Keratinocyte (primary cell): ENCODE results near the gene HMGCS1. TPM values are rescaled to one million over a fixed set of nuclear protein-coding genes. Genes with fewer than 3 reads are reported as not detected.
"Not testable (repeated sequence)": the region's sequence is repeated elsewhere in the genome, so short reads cannot be mapped to it uniquely, and the experiment has no call there.

ENCODE experiments used
- DNase-seq: peaks from one replicate; pipeline ENCODE4 v3.0.0-alpha.2; 2011; ENCODE audit warnings: low read depth, missing footprints, low spot score
- FAIRE-seq: peaks from 2 replicates; lab custom pipeline; 2011; peaks lifted over from hg19 to GRCh38; lab: Jason Lieb, UNC
- H2AFZ ChIP-seq: 2 replicates; pipeline ENCODE4 v1.6.0; 2012; ENCODE audit warnings: low read length, control low read depth, inconsistent platforms; ENCODE audit not compliant: control insufficient read depth
- H3K27ac ChIP-seq: 2 replicates; pipeline ENCODE4 v1.5.1; 2011; ENCODE audit warnings: low read length; ENCODE audit not compliant: control insufficient read depth, insufficient read depth
- H3K27me3 ChIP-seq: 3 replicates; pipeline ENCODE4 v1.6.0; 2011; ENCODE audit warnings: low read length; ENCODE audit not compliant: control insufficient read depth, insufficient read depth; ENCODE audit errors: extremely low read depth
- H3K36me3 ChIP-seq, 2 experiments: 2 replicates in 1 of 2; 3 replicates in 1 of 2; pipeline ENCODE4 v1.5.1; 2011; ENCODE audit warnings: low read length in 2 of 2, mild to moderate bottlenecking in 1 of 2; ENCODE audit not compliant: control insufficient read depth in 2 of 2, insufficient read depth in 2 of 2; ENCODE audit errors: extremely low read depth in 1 of 2
- H3K4me1 ChIP-seq: 3 replicates; pipeline ENCODE4 v1.5.1; 2011; ENCODE audit warnings: low read length; ENCODE audit not compliant: control insufficient read depth, insufficient read depth; ENCODE audit errors: extremely low read depth
- H3K4me2 ChIP-seq: 3 replicates; pipeline ENCODE4 v1.6.0; 2011; ENCODE audit warnings: low read depth, low read length; ENCODE audit not compliant: control insufficient read depth, insufficient read depth; ENCODE audit errors: extremely low read depth
- H3K4me3 ChIP-seq, 3 experiments: fragments of 200-600 bp in 1 of 3; sonication (generic) in 1 of 3; 2 replicates in 2 of 3; 3 replicates in 1 of 3; pipeline ENCODE4 v1.5.1; 2011 to 2016; ENCODE audit warnings: low read length in 3 of 3, mild to moderate bottlenecking in 3 of 3, control low read depth in 2 of 3, inconsistent platforms in 1 of 3, low read depth in 1 of 3, mixed read lengths in 1 of 3, mixed run types in 1 of 3, moderate library complexity in 1 of 3; ENCODE audit not compliant: control insufficient read depth in 2 of 3, insufficient read depth in 2 of 3; ENCODE audit errors: extremely low read depth in 1 of 3
- H3K79me2 ChIP-seq: 2 replicates; pipeline ENCODE4 v1.6.0; 2012; ENCODE audit warnings: low read length; ENCODE audit not compliant: control insufficient read depth, insufficient read depth
- H3K9ac ChIP-seq: 3 replicates; pipeline ENCODE4 v1.6.0; 2011; ENCODE audit warnings: low read length; ENCODE audit not compliant: control insufficient read depth, insufficient read depth; ENCODE audit errors: extremely low read depth
- H3K9me1 ChIP-seq: 3 replicates; pipeline ENCODE4 v1.6.0; 2011; ENCODE audit warnings: low read length; ENCODE audit not compliant: control insufficient read depth, insufficient read depth; ENCODE audit errors: extremely low read depth
- H3K9me3 ChIP-seq: 2 replicates; pipeline ENCODE4 v1.5.1; 2012; ENCODE audit warnings: low read depth, low read length; ENCODE audit not compliant: control insufficient read depth
- H4K20me1 ChIP-seq: 3 replicates; pipeline ENCODE4 v1.6.0; 2011; ENCODE audit warnings: low read length; ENCODE audit not compliant: control insufficient read depth, insufficient read depth; ENCODE audit errors: extremely low read depth
- CTCF ChIP-seq, 3 experiments: IDR thresholded peaks in 1 of 3; conservative IDR thresholded peaks in 1 of 3; optimal IDR thresholded peaks in 1 of 3; 2 replicates in 2 of 3; 3 replicates in 1 of 3; pipeline versions ENCODE3 to v1.5.1; 2011; ENCODE audit warnings: low read length in 3 of 3, mild to moderate bottlenecking in 3 of 3, moderate library complexity in 2 of 3, control low read depth in 1 of 3, inconsistent platforms in 1 of 3; ENCODE audit not compliant: insufficient read depth in 2 of 3; ENCODE audit errors: extremely low read depth in 1 of 3
- EZH2 ChIP-seq: IDR thresholded peaks from one replicate; pipeline ENCODE4 v1.6.1; 2012; ENCODE audit warnings: inconsistent platforms, mild to moderate bottlenecking, low read length, moderate library complexity
- dilution Hi-C: fragments of 300-500 bp; cut with MboI; formaldehyde crosslinking; loops from one replicate; pipeline ENCODE4 v1.7.0; 2020; ENCODE audit warnings: low sequenced_read_pairs; ENCODE audit not compliant: extremely low pct_ligation_motif_present
- polyA plus RNA-seq, 5 experiments: library from polyadenylated mRNA; depleted of rRNA in 3 of 5; stranded (reverse) in 3 of 5; stranded (forward) in 1 of 5; unstranded in 1 of 5; fragments of >200 nt; gene quantifications; 1 replicate in 1 of 5; 2 replicates in 3 of 5; 3 replicates in 1 of 5; pipeline versions ENCODE4 v1.2.1 to v1.2.3, GENCODE V29; 2011 to 2012; ENCODE audit warnings: missing spikeins in 2 of 5, low read depth in 1 of 5, low replicate concordance in 1 of 5

HMGCS1 gene
- polyA plus RNA-seq, 1 donor (not counting 4 experiments of a cell fraction or from before 2014, with no cell fraction given) = 512 TPM

GRCh38 chr5:43309637-43310036, 3.6 kb downstream of the HMGCS1 start:
- Histone ChIP-seq H3K9ac (no peak overlapping the region), H3K27me3 (no peaks in the 10 kb centered on the region), H3K79me2 (peaks cover 83% of the 10 kb centered on the region), H2AFZ (no peak overlapping the region), H3K27ac (no peak overlapping the region), H3K4me3 (peak overlapping the region in 2 of 3 experiments; percentile 7 to 98), H3K9me1 (no peaks in the 10 kb centered on the region), H4K20me1 (peaks cover 44% of the 10 kb centered on the region), H3K4me2 (peak overlapping the region; percentile 98), H3K36me3 (peaks cover 3 to 25% of the 10 kb centered on the region in 2 experiments), H3K9me3 (no peaks in the 10 kb centered on the region), H3K4me1 (peaks cover 50% of the 10 kb centered on the region)
- dilution Hi-C loops = no loop called here
- no peak for DNase-seq
- TF ChIP-seq EZH2 = no peak
- no peak for TF ChIP-seq CTCF (optimal IDR thresholded peaks at IDR 0.05 in 1 of 3, IDR thresholded peaks at IDR 0.05 in 1 of 3, conservative IDR thresholded peaks at IDR 0.05 in 1 of 3; ENCODE audit: extremely low read depth in 1 of 3, insufficient read depth in 2 of 3, low read length in 3 of 3)
- peak; percentile 29 for FAIRE-seq

DNA sequence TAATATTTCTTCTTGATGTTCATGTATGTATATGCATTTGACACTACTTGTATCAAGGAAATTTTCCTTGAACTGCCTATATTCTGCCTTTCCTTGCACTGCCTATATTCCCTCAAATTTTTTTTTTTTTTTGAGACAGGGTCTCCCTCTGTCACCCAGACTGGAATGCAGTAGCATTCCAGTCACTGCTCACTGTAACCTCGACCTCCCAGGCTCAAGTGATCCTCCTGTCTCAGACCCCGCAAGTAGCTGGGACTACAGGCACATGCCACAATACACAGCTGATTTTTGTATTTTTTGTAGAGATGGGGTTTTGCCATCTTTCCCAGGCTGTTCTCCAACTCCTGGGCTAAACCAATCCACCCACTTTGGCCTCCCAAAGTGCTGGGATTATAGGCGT, 4.1 kb downstream of the HMGCS1 start:
- no peak overlapping the region for H3K4me3 ChIP-seq
- H3K4me1 ChIP-seq = peaks cover 49% of the 10 kb centered on the region
- H3K9me1 ChIP-seq = no peaks in the 10 kb centered on the region
- dilution Hi-C loops = no loop called here
- H2AFZ ChIP-seq = no peak overlapping the region
- no peak overlapping the region for H3K27ac ChIP-seq
- H4K20me1 ChIP-seq = peaks cover 47% of the 10 kb centered on the region
- FAIRE-seq = no peak
- H3K9ac ChIP-seq = no peak overlapping the region
- peaks cover 89% of the 10 kb centered on the region for H3K79me2 ChIP-seq
- no peaks in the 10 kb centered on the region for H3K27me3 ChIP-seq
- DNase-seq = no peak
- peaks cover 3 to 30% of the 10 kb centered on the region in 2 experiments for H3K36me3 ChIP-seq
- TF ChIP-seq EZH2 (no peak), CTCF (optimal IDR thresholded peaks at IDR 0.05 in 1 of 3, IDR thresholded peaks at IDR 0.05 in 1 of 3, conservative IDR thresholded peaks at IDR 0.05 in 1 of 3; ENCODE audit: extremely low read depth in 1 of 3, insufficient read depth in 2 of 3, low read length in 3 of 3) (no peak)
- H3K9me3 ChIP-seq = no peaks in the 10 kb centered on the region
- H3K4me2 ChIP-seq = peak overlapping the region; percentile 98

DNA sequence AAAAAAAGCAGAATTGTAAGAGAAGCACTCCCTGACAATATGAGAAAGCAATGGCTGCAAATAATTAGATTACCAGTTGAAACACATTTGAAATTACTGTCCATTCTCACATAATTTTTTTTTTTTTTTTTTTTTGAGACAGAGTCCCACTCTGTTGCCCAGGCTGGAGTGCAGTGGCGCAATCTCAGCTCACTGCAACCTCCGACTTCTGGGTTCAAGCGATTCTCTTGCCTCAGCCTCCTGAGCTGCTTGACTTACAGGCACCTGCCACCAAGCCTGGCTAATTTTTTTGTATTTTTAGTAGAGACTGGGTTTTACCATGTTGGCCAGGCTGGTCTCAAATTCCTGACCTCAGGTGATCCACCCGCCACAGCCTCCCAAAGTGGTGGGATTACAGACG, 6.3 kb downstream of the HMGCS1 start:
- H2AFZ ChIP-seq, FAIRE-seq, dilution Hi-C loops, H3K9me3 ChIP-seq, DNase-seq, H3K4me2 ChIP-seq, H3K4me3 ChIP-seq, H3K27ac ChIP-seq, H3K27me3 ChIP-seq, H3K9me1 ChIP-seq, H3K9ac ChIP-seq: not testable (repeated sequence)
- Histone ChIP-seq H3K79me2 (peaks cover 97% of the 10 kb centered on the region), H4K20me1 (peaks cover 53% of the 10 kb centered on the region), H3K4me1 (peaks cover 44% of the 10 kb centered on the region), H3K36me3 (peaks cover 4 to 35% of the 10 kb centered on the region in 2 experiments)
